Neural cell (in vitro differentiated cells): ENCODE results near the gene RNF212.

Experiments used
- CTCF ChIP-seq: fragments of 450-650 bp; IDR thresholded peaks from 2 replicates; pipeline ENCODE4 v1.5.1; 2014; ENCODE audit warnings: antibody characterized with exemption, mild to moderate bottlenecking, moderate library complexity; ENCODE audit not compliant: poor library complexity, severe bottlenecking
- EZH2 ChIP-seq: fragments of 200-600, 300-800 bp; shearing (Covaris generic), sonication (generic); IDR thresholded peaks from 2 replicates; pipeline ENCODE4 v1.6.1; 2014; ENCODE audit warnings: antibody characterized with exemption, low read length, borderline replicate concordance, mild to moderate bottlenecking; ENCODE audit not compliant: insufficient read depth, poor library complexity, severe bottlenecking
- SMC3 ChIP-seq: fragments of 450-650 bp; conservative IDR thresholded peaks from 2 replicates; pipeline ENCODE4 v1.6.1; 2014; ENCODE audit warnings: antibody characterized with exemption, mild to moderate bottlenecking, moderate library complexity; ENCODE audit not compliant: poor library complexity
- TAF1 ChIP-seq: IDR thresholded peaks from 2 replicates; pipeline ENCODE4 v1.6.1; 2012; ENCODE audit warnings: low read depth

- TF ChIP-seq CTCF (no peak), EZH2 (no peak), TAF1 (no peak), SMC3 (no peak)
Measured at GRCh38 chr4:1044469-1045192, 68.7 kb downstream of the RNF212 start.
